Breast epithelium (tissue), 3 donors: Measurements from ENCODE around the gene GAB2.

Experiments
- CTCF ChIP-seq, 3 donors: fragments of 450-650 bp; IDR thresholded peaks; one replicate each; pipeline ENCODE4 v1.5.1; 2016 to 2017; ENCODE audit warnings: antibody characterized with exemption in 3 of 3, mild to moderate bottlenecking in 3 of 3, moderate library complexity in 3 of 3
- POLR2A ChIP-seq: fragments of 450-650 bp; IDR thresholded peaks from one replicate; pipeline ENCODE4 v1.6.1; 2016; ENCODE audit warnings: antibody characterized with exemption, mild to moderate bottlenecking, moderate library complexity

- TF ChIP-seq CTCF (IDR thresholded peaks at IDR 0.05), result no peak
- peak; percentile 24 for TF ChIP-seq POLR2A
These were observed 229.1 kb downstream of the GAB2 start, which contains the start of the genes KCTD21 and USP35 for GRCh38 chr11:78188286-78189173.
